Colonic mucosa (tissue), 4 donors: Measurements from ENCODE around the gene BID. TPM values are rescaled to one million over a fixed set of nuclear protein-coding genes. Genes with fewer than 3 reads are reported as not detected.

Source experiments
- DNase-seq: peaks from one replicate; pipeline ENCODE4 v3.0.0-alpha.2; 2020
- H3K27ac ChIP-seq: fragments of 200-600 bp; one replicate; pipeline ENCODE4 v1.8.0; 2021
- H3K27me3 ChIP-seq: fragments of 200-600 bp; one replicate; pipeline ENCODE4 v1.8.0; 2021
- H3K36me3 ChIP-seq: fragments of 200-600 bp; one replicate; pipeline ENCODE4 v1.8.0; 2021
- H3K4me1 ChIP-seq: fragments of 200-600 bp; one replicate; pipeline ENCODE4 v1.8.0; 2021; ENCODE audit warnings: mild to moderate bottlenecking
- H3K4me3 ChIP-seq: fragments of 200-600 bp; one replicate; pipeline ENCODE4 v1.8.0; 2021
- H3K9ac ChIP-seq, 2 donors: one replicate each; pipeline ENCODE4 v1.7.0; 2013; ENCODE audit warnings: control low read depth in 2 of 2, low read depth in 2 of 2, low read length in 2 of 2
- H3K9me3 ChIP-seq: fragments of 200-600 bp; one replicate; pipeline ENCODE4 v1.8.0; 2021
- CTCF ChIP-seq: fragments of 200-600 bp; IDR thresholded peaks from one replicate; pipeline ENCODE4 v1.8.0; 2022; ENCODE audit warnings: antibody characterized with exemption, mild to moderate bottlenecking
- intact Hi-C: fragments of 100-400 bp; cut with DNase I; formaldehyde crosslinking; loops from one replicate; pipeline ENCODE4 v1.14.1; 2022
- total RNA-seq, 2 donors: library from RNA; stranded (reverse); fragmentation: NEBNext Ultra II Directional in 1 of 2; extraction: Animal tissue kit (Norgen Biotek cat#: 25700) in 1 of 2; gene quantifications; one replicate each; pipeline ENCODE4 v1.2.1, GENCODE V29; 2021
- donor health status: healthy.
- donor health status: DM: no; HTN: no; CAD: no.
- donor health status: DM: no; HTN: no; CAD: no.

BID gene
- total RNA-seq, 2 donors from 2014 or later: 35.9 to 57.5 TPM

- no peak overlapping the region for H3K27ac ChIP-seq
- no peaks in the 10 kb centered on the region for H3K9me3 ChIP-seq
- TF ChIP-seq CTCF: no peak
- intact Hi-C loops: loop anchor here (5.0 kb wide), 1 partner anchor 47 kb away; no protein-coding TSS in a partner anchor
- H3K27me3 ChIP-seq: no peaks in the 10 kb centered on the region
- no peak overlapping the region for H3K4me3 ChIP-seq
- no peak overlapping the region for H3K9ac ChIP-seq
- no peaks in the 10 kb centered on the region for H3K4me1 ChIP-seq
- H3K36me3 ChIP-seq: no peaks in the 10 kb centered on the region
- no peak for DNase-seq
Measured at GRCh38 chr22:17789379-17790200, 15.3 kb upstream of the BID start.

GRCh38 chr22:17788528-17789378 is 14.5 kb upstream of the BID start:
- H3K9ac ChIP-seq: no peak overlapping the region
- H3K27me3 ChIP-seq: no peaks in the 10 kb centered on the region
- no peak for TF ChIP-seq CTCF
- intact Hi-C loops: loop anchor here (5.0 kb wide), 1 partner anchor 46 kb away; no protein-coding TSS in a partner anchor
- no peaks in the 10 kb centered on the region for H3K4me1 ChIP-seq
- H3K27ac ChIP-seq: no peak overlapping the region
- no peaks in the 10 kb centered on the region for H3K36me3 ChIP-seq
- H3K4me3 ChIP-seq: no peak overlapping the region
- no peak for DNase-seq
- H3K9me3 ChIP-seq: no peaks in the 10 kb centered on the region

GRCh38 chr22:17787716-17788330 is 13.6 kb upstream of the BID start:
- TF ChIP-seq CTCF: no peak
- no peak overlapping the region for H3K27ac ChIP-seq
- no peak for DNase-seq
- intact Hi-C loops: loop anchor here (5.0 kb wide), 1 partner anchor 46 kb away; no protein-coding TSS in a partner anchor
- no peak overlapping the region for H3K9ac ChIP-seq
- no peaks in the 10 kb centered on the region for H3K27me3 ChIP-seq
- no peak overlapping the region for H3K4me3 ChIP-seq
- no peaks in the 10 kb centered on the region for H3K9me3 ChIP-seq
- no peaks in the 10 kb centered on the region for H3K36me3 ChIP-seq
- H3K4me1 ChIP-seq: no peaks in the 10 kb centered on the region

GRCh38 chr22:17787241-17787640 is 13.0 kb upstream of the BID start:
- Histone ChIP-seq H3K4me3 (no peak overlapping the region), H3K36me3 (no peaks in the 10 kb centered on the region), H3K9me3 (no peaks in the 10 kb centered on the region), H3K4me1 (peaks cover 3% of the 10 kb centered on the region), H3K27ac (no peak overlapping the region), H3K9ac (no peak overlapping the region), H3K27me3 (no peaks in the 10 kb centered on the region)
- DNase-seq: no peak
- TF ChIP-seq CTCF: no peak
- intact Hi-C loops: loop anchor here (5.0 kb wide), 1 partner anchor 45 kb away; no protein-coding TSS in a partner anchor
